Kidney tubule cell (primary cell): Measurements from ENCODE around the gene FEN1.

ENCODE experiments used
- DNase-seq: peaks from one replicate; pipeline ENCODE4 v3.0.0-alpha.2; 2018; ENCODE audit warnings: low spot score

FEN1 gene

DNA sequence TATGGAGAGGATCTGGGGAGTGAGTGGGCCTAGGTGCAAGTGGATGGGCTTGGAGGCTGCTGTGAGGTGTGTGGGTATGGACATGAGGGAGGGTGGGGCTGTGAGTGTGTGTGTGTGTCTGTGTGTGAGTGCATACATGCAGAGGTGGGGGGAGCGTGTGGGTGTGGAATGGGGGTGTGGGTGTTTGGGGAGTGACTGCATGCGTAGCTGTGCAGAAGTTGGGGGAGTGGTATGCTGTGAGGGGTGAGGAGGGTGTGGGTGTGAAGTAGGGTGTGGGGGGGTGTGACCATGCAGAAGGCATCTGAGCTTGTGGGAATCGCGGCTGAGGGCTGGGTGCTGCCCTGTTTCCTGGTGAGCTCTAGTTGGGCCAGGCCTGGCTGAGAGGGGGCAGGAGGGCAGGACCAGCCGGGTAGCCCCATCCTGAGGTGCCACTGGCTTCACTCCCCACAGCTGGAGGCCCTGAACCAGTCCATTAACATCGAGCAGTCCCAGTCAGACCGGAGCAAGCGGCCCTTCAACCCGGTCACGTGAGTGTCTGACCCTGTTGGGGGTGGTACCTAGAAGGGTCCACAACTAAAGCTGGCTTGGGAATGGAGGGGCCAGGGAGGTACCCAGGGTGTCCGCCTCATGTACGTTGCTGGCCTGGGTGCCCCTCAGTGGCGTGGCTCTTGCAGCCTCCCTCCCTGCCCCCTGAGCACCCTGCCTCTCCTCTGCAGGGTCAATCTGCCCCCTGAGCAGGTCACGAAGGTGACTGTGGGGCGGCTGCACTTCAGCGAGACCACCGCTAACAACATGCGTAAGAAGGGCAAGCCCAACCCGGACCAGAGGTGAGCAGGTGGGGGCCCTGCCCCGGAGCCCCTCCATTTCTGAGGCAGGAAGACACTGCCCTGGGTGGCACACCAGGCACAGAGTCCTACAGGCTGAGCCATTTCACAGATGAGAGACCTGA, 16.8 kb upstream of the FEN1 start:
- DNase-seq = no peak

DNA sequence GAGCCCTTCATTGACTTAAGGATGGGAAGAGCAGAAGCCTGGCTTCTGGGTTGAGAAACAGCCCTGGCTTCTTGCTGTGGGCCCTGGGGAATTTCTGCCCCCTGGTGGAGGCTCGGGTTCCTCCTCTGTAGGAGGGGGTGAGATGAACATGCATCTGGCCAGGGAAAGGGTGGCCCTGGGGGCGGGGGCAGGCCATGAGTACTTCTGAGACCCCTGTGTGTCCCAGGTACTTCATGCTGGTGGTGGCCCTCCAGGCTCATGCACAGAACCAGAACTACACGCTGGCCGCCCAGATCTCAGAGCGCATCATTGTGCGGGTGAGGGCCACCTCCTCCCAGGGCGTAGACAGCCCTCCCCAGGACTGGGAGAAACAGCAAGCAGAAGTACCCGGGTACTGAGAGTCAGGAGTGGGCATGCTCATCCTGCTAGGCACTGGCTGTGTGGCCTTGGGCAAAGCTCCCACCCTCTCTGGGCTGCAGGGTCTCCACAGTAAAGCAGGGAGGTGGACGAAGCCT, 16.1 kb upstream of the FEN1 start:
- peak; percentile 77 for DNase-seq

DNA sequence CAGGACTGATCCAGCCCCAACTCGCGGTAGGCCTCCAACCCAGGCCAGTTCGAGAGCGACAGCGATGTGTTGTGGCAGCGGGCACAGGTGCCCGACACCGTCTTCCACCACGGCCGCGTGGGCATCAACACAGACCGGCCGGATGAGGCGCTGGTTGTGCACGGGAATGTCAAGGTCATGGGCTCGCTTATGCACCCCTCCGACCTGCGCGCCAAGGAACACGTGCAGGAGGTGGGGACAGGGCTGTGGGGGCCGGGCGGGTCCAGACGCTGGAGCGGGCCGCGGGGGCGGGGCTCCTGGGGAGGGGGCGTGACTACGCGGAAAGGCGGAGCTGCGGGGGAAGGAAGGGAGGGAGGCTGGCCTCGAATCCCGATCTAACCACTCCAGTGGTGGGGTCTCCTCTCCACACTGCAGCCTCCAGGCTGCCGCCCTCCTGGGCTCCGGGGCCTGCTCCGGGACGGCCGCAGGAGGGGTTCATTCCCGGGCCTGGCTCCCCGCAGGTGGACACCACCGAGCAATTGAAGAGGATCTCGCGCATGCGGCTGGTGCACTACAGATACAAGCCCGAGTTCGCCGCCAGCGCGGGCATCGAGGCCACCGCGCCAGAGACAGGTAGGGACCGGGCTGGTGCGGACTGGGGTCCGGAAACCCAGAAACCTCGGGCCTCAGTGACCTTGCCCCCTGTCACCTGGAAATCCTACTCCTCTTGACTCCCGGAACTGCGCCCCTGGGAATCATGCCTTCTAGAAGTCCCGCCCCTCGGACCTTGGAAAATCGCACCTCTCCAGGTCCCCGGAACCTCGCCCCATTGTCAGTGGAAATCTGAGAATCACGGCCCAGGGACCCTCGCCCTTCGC, 15.2 kb upstream of the FEN1 start:
- DNase-seq = no peak

- DNase-seq = no peak
Observed at GRCh38 chr11:61778357-61778886, 14.3 kb upstream of the FEN1 start.

DNA sequence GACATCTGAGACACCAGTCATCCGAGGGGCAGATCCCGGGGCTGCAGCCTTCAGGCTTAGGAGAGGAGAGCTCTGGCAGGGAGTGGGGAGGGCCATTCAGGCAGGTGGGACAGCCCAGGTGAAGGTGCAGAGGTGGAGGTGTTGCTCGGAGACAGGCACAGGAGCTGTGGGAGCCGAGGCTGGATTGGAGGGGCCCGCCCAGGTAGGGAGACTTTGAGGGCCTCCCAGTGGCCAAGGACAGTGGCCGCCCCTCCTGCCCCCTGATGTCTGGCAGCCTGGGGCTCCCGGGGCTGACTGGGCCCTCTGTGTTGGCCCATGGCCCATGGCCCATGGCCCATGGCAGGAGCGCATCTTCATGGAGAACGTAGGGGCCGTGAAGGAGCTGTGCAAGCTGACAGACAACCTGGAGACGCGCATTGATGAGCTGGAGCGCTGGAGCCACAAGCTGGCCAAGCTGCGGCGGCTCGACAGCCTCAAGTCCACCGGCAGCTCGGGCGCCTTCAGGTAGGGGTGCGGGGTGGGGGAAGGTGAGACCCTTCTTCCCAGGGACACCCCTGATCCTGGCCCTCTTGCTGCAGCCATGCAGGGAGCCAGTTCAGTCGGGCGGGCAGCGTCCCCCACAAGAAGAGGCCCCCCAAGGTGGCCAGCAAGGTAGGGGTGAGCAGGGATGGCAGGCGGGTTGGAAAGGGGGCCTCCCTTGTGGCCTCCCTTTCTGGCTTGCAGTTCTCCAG, 13.6 kb upstream of the FEN1 start:
- no peak for DNase-seq

DNA sequence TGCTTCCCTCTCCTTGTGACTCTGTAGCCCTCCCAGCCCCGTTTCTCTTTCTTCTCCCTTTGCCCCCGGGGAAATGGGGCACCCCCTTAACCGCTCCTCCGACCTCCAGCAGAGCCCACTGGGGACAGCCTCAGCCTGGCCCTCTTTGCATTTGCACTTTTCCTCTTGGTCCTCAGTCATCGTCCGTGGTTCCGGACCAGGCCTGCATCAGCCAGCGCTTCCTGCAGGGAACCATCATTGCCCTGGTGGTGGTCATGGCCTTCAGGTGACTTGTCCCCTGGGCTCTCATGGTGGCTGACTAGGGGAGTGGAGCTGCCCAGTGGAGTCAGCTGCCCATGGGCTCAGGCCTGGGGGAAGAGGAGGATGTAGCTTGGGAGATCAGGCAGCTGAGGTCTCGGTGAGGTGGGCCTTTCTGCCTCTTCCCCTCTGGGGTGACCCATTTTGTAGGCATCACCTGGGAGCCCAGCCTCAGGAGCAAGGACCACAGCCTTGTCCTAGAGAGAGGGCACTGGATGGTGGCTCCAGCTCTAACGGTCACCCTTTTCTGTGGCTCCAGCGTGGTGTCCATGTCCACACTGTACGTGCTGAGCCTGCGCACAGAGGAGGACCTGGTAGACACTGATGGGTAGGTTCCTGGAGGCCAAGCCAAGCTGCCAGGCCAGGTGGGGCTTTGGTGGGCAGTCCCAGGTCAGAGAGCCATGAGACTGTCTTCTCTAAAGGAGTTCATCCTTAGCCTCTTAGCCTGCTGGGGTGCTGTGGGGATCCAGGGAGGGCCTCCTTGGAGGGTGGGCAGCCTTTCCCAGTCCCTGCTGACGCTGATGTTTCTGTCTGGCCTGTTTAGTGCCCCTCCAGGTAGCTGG, 12.8 kb upstream of the FEN1 start:
- DNase-seq = no peak

DNA sequence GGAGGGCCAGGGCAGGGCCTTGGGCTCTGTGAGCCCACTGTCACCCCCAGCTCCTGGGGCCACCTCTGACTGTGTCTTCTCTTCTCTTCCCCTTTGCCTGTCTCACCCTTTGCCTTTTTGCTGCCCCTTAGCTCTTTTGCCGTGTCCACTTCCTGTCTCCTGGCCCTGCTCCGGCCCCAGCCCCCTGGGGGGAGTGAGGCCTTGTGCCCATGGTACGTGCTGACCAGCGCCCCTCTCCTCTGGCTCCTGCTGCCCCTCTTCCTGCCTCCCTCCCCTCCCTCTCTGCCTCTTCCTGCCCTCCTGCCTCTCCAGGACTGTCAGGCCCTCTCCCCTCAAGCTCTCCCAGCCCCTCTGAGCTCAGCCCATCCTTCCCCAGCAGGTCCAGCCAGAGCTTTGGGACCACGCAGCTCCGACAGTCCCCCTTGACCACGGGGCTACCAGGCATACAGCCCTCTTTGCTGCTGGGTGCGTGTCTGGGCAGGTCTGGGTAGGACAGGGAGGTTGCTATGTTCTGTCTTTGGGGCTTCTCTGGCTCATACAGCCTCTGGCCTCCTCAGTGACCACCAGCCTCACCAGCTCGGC, 12.0 kb upstream of the FEN1 start:
- no peak for DNase-seq

- no peak for DNase-seq
Observed at GRCh38 chr11:61781585-61781984, 11.1 kb upstream of the FEN1 start.

- DNase-seq = no peak
Observed at GRCh38 chr11:61782299-61782698, 10.4 kb upstream of the FEN1 start.

GRCh38 chr11:61782841-61783240, 9.9 kb upstream of the FEN1 start:
- DNase-seq = no peak

DNA sequence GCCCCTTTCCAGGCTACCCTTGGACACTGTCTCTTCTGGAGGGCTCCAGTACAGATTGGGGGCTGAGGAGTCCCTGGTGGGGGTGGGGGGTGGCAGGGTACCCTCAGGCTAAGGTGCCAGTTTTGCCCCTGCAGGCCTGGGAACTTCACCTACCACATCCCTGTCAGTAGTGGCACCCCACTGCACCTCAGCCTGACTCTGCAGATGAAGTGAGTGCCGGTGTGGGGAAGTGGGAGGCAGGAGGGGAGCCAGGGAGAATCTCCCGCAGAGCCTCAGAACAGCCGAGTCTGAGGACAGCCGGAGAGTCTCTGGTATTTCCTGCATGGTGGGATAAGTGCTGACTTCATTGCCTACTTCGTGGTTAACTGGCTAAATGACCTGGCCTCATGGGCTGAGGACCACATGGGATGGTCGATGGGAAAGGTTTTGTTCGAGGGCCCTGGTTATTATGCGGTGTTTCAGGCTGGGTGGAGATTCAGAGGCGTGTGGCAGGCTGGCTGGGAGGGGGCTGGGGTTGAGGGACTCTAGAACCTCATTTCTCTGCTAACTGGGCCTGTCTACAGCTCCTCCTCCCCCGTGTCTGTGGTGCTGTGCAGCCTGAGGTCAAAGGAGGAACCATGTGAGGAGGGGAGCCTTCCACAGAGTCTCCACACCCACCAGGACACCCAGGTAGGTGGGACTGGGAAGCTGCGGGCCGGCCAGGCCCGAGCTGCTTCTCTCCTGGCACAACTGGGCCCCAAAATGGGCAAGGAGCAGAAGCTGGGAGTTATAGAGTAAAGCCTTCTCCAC, 8.8 kb upstream of the FEN1 start:
- DNase-seq = peak; percentile 48

DNA sequence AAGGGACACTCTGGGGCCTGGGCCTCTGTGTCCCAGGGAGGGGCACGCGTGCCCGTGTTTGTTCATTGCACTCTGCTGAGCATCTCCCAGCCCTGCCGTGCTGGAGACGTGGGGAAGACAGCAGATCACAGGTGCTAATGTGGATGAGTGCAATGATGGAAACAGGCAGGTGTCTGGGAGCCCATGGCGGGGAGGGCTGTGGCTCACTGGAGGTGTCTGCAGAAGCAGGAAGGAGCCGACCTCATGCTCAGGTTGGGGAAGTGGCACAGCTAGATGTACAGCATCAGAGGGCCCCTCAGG, 8.3 kb upstream of the FEN1 start:
- no peak for DNase-seq

- peak; percentile 77 for DNase-seq
Observed at GRCh38 chr11:61785837-61786402, 6.8 kb upstream of the FEN1 start.

DNA sequence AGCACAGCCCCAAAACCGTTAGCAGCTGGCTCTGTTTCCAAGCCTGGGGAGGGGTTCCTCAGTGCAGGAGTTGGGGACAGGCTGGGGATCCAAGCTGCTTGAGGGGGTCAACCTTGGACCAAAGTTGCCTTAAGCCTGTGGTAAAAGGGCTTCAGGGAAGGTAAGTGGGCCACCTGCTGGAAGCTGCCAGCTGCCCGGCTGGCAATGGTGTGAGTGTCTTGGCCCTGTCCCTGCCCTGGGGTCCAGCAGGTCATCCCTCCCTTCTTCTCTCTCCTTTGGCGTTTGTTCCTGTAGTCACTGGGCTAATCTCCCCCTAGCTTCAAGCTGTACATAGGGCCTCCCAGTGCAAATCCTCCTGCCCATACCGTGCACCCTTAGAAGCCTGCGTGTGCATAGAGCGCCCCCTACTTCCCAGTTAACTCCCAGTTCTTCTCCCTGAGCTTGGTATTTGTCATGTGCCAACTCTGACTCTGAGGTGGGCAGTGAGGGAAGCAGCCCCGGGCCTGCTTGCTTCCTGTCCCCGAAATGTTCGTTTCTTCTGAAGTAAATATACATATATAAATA, 4.7 kb upstream of the FEN1 start:
- DNase-seq = peak; percentile 57

- peak; percentile 84 for DNase-seq
Observed at GRCh38 chr11:61791737-61792309, 888 bp upstream of the FEN1 start.

DNA sequence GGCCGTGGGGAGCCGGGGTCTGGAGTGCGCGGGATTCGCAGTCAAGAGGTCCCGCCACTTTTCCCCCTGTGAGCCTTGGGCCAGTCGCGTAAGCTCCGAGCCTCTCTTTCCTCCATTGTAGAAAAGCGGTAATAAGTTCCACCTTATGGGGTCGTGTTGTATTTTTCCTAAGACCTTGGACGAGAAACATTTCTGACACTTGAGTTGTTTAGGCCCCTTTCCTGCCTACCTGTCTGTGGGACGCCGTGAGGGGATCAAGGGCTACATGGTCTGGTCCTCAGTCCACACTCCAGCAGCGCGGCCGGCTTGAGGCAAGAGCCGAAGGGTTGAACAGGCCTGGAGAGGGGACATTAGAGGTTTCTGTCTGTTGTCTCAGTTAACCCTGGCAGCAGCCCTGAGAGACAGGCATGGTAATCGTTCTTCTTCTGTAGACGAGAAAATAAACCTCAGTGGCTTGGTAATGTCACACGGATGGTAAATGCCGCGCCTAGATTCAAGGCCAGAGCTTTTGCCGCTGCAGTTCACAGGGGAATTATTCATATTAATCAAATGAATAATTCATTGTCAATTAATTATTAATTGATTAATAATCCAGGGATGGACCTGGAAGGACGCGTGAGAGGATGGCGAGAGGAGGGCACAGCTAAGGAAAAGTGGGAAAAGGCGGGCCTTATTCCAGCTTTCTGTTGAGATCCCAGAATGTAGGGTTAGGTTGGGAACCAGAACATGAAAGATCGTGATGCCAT, 545 bp downstream of the FEN1 start:
- DNase-seq = peak; percentile 18

- no peak for DNase-seq
Observed at GRCh38 chr11:61793829-61794204, 1.1 kb downstream of the FEN1 start.

DNA sequence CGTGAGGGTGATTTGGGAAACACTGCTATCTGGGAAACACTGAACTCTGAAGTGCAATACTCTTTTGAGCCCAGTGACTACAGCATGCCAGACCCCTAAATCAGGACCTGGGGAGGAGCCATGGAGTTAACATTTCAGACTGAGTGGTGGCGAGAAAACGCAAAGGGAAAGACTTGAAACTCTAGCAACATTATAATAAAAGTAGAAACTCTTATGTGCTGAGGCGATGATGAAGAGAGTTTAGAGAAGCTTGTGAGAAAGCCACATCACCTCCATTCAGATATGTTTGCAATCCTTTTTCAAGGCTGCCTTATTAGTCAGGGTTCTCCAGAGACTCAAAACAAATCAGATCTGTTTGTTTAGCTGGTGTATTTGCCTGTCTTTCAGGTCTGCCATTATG, 1.9 kb downstream of the FEN1 start:
- no peak for DNase-seq
